HCT116 (cell line): ENCODE results near the gene SLC25A18. TPM values are rescaled to one million over a fixed set of nuclear protein-coding genes. Genes with fewer than 3 reads are reported as not detected.

Experiments used
- ATAC-seq: fragments of 200-7000 bp; cut with Tn5 transposase; 2 replicates; pipeline ENCODE4 v1.9.1; 2020; ENCODE audit warnings: mild to moderate bottlenecking, moderate library complexity
- BruUV-seq: library from RNA; stranded (reverse); fragments of 400-500 nt; replicated peaks from 2 replicates; lab custom pipeline; 2021; lab: Mats Ljungman, UMichigan
- CTCF ChIA-PET: fragments of 300-600 bp; sonication (Branson Sonifier 250); formaldehyde crosslinking; loops from one replicate; lab custom pipeline; 2021; ENCODE audit warnings: antibody characterized with exemption; lab: Charles Lee
- POLR2A ChIA-PET: fragments of 300-600, 350-600 bp; sonication (Branson Sonifier 250); formaldehyde crosslinking; loops from one replicate; lab custom pipeline; 2021; ENCODE audit warnings: antibody characterized with exemption; lab: Charles Lee
- RAD21 ChIA-PET, 2 experiments: fragments of 300-600 bp; sonication (Branson Sonifier 250); formaldehyde crosslinking; loops; one replicate each; lab custom pipeline; 2023; ENCODE audit warnings: low total read pairs in 2 of 2; ENCODE audit not compliant: uncharacterized antibody in 2 of 2, unreplicated experiment in 2 of 2, low non-redundant PET in 1 of 2; lab: Charles Lee
- DNase-seq: peaks from one replicate; pipeline ENCODE4 v3.0.0-alpha.2; 2010; ENCODE audit warnings: low read depth, low spot score
- H2AFZ ChIP-seq: fragments of 200-600 bp; shearing (Covaris generic), sonication (generic); 2 replicates; pipeline ENCODE4 v1.6.1; 2017; ENCODE audit warnings: low read depth, mixed run types, mixed read lengths, antibody characterized with exemption, low read length; ENCODE audit not compliant: poor library complexity, severe bottlenecking
- H3K27ac ChIP-seq: 2 replicates; pipeline ENCODE4 v1.5.1; 2012; ENCODE audit warnings: low read depth, low read length
- H3K27me3 ChIP-seq: fragments of 200-600 bp; sonication (generic); 2 replicates; pipeline ENCODE4 v1.6.1; 2016; ENCODE audit warnings: mixed run types, low read length, mixed read lengths; ENCODE audit not compliant: insufficient read depth
- H3K36me3 ChIP-seq, 2 experiments: fragments of 200-500 bp in 1 of 2; fragments of 200-600 bp in 1 of 2; sonication (Bioruptor generic) in 1 of 2; sonication (generic) in 1 of 2; 2 replicates each; pipeline versions ENCODE4 v1.5.1 to v1.6.1; 2014 to 2016; ENCODE audit warnings: low read length in 2 of 2, inconsistent platforms in 1 of 2, mixed read lengths in 1 of 2, mixed run types in 1 of 2; ENCODE audit not compliant: insufficient read depth in 2 of 2, control insufficient read depth in 1 of 2
- H3K4me1 ChIP-seq, 2 experiments: fragments of 200-600 bp in 1 of 2; sonication (generic) in 1 of 2; 2 replicates each; pipeline versions ENCODE4 v1.5.1 to v1.6.1; 2012 to 2017; ENCODE audit warnings: low read length in 2 of 2, inconsistent platforms in 1 of 2, mild to moderate bottlenecking in 1 of 2, mixed read lengths in 1 of 2, mixed run types in 1 of 2, moderate library complexity in 1 of 2; ENCODE audit not compliant: insufficient read depth in 2 of 2, control insufficient read depth in 1 of 2
- H3K4me2 ChIP-seq: fragments of 200-600 bp; sonication (generic); 2 replicates; pipeline ENCODE4 v1.6.1; 2017; ENCODE audit warnings: mixed run types, low read length, mixed read lengths
- H3K4me3 ChIP-seq, 2 experiments: fragments of 200-600 bp in 1 of 2; sonication (generic) in 1 of 2; replicated peaks in 1 of 2; 2 replicates each; pipeline ENCODE4 v1.5.1; 2011 to 2016; ENCODE audit warnings: low read length in 2 of 2, control low read depth in 1 of 2, low read depth in 1 of 2, mild to moderate bottlenecking in 1 of 2, mixed read lengths in 1 of 2, mixed run types in 1 of 2
- H3K79me2 ChIP-seq: fragments of 200-600 bp; sonication (generic); 2 replicates; pipeline ENCODE4 v1.6.1; 2017; ENCODE audit warnings: mild to moderate bottlenecking, mixed run types, low read length, moderate library complexity, mixed read lengths; ENCODE audit not compliant: insufficient read depth
- H3K9ac ChIP-seq: fragments of 200-600 bp; sonication (generic); 2 replicates; pipeline ENCODE4 v1.6.1; 2016; ENCODE audit warnings: low read length, mixed read lengths
- H3K9me2 ChIP-seq: fragments of 200-600 bp; sonication (generic), shearing (Covaris generic); 2 replicates; pipeline ENCODE4 v1.6.1; 2017; ENCODE audit warnings: mixed run types, mild to moderate bottlenecking, moderate library complexity; ENCODE audit not compliant: insufficient read depth
- H3K9me3 ChIP-seq, 2 experiments: fragments of 200-500 bp in 1 of 2; fragments of 200-600 bp in 1 of 2; sonication (Bioruptor generic) in 1 of 2; sonication (generic) in 1 of 2; 2 replicates each; pipeline ENCODE4 v1.6.1; 2014 to 2017; ENCODE audit warnings: low read length in 2 of 2, mixed read lengths in 2 of 2, inconsistent platforms in 1 of 2, low read depth in 1 of 2, mild to moderate bottlenecking in 1 of 2, mixed run types in 1 of 2, moderate library complexity in 1 of 2; ENCODE audit not compliant: control insufficient read depth in 1 of 2, insufficient read depth in 1 of 2
- H4K20me1 ChIP-seq: fragments of 200-600 bp; sonication (generic), shearing (Covaris generic); 2 replicates; pipeline ENCODE4 v1.6.1; 2017; ENCODE audit warnings: mixed run types, mild to moderate bottlenecking, moderate library complexity; ENCODE audit not compliant: insufficient read depth
- CEBPB ChIP-seq: IDR thresholded peaks from 2 replicates; pipeline ENCODE4 v1.6.1; 2012; ENCODE audit warnings: low read depth
- ELF1 ChIP-seq: IDR thresholded peaks from 2 replicates; pipeline ENCODE4 v1.6.1; 2012; ENCODE audit warnings: low read depth, borderline replicate concordance
- EZH2 ChIP-seq: fragments of 200-600 bp; sonication (generic); IDR thresholded peaks from 2 replicates; pipeline ENCODE4 v1.6.1; 2017; ENCODE audit warnings: antibody characterized with exemption, mixed run types
- EZH2phosphoT487 ChIP-seq: fragments of 200-600 bp; IDR thresholded peaks from 2 replicates; pipeline ENCODE4 v1.6.1; 2018; ENCODE audit warnings: antibody characterized with exemption, borderline replicate concordance
- FOSL1 ChIP-seq: IDR thresholded peaks from 2 replicates; pipeline ENCODE4 v1.6.1; 2012; ENCODE audit warnings: low read depth
- JUND ChIP-seq: IDR thresholded peaks from 2 replicates; pipeline ENCODE4 v1.6.1; 2012
- POLR2A ChIP-seq: IDR thresholded peaks from 2 replicates; pipeline ENCODE4 v1.7.0; 2011; ENCODE audit warnings: borderline replicate concordance; ENCODE audit not compliant: insufficient read depth, insufficient read length; ENCODE audit errors: extremely low read depth
- SRF ChIP-seq: IDR thresholded peaks from 2 replicates; pipeline ENCODE4 v1.6.1; 2012; ENCODE audit warnings: low read depth
- YY1 ChIP-seq: IDR thresholded peaks from 2 replicates; pipeline ENCODE4 v1.6.1; 2011; ENCODE audit warnings: low read length, low read depth, moderate library complexity, mild to moderate bottlenecking; ENCODE audit not compliant: insufficient replicate concordance; ENCODE audit errors: extremely low read depth
- intact Hi-C: fragments of 100-400 bp; cut with micrococcal nuclease; formaldehyde crosslinking; loops from 2 replicates; pipeline ENCODE4 v1.10.0; 2022
- total RNA-seq: library from RNA; stranded (reverse); gene quantifications from one replicate; pipeline ENCODE4 v1.2.1, GENCODE V29; 2021; ENCODE audit not compliant: unreplicated experiment
- TF ChIP-seq, protein P1 (sequence below): IDR thresholded peaks from 2 replicates; pipeline ENCODE4 v1.6.1; 2012; ENCODE audit warnings: low read depth
- TF ChIP-seq, protein P2 (sequence below): IDR thresholded peaks from 2 replicates; pipeline ENCODE4 v1.6.1; 2012

The SLC25A18 gene
- total RNA-seq, 1 experiment from 2014 or later, result not detected

- TF ChIP-seq, protein P1, sequence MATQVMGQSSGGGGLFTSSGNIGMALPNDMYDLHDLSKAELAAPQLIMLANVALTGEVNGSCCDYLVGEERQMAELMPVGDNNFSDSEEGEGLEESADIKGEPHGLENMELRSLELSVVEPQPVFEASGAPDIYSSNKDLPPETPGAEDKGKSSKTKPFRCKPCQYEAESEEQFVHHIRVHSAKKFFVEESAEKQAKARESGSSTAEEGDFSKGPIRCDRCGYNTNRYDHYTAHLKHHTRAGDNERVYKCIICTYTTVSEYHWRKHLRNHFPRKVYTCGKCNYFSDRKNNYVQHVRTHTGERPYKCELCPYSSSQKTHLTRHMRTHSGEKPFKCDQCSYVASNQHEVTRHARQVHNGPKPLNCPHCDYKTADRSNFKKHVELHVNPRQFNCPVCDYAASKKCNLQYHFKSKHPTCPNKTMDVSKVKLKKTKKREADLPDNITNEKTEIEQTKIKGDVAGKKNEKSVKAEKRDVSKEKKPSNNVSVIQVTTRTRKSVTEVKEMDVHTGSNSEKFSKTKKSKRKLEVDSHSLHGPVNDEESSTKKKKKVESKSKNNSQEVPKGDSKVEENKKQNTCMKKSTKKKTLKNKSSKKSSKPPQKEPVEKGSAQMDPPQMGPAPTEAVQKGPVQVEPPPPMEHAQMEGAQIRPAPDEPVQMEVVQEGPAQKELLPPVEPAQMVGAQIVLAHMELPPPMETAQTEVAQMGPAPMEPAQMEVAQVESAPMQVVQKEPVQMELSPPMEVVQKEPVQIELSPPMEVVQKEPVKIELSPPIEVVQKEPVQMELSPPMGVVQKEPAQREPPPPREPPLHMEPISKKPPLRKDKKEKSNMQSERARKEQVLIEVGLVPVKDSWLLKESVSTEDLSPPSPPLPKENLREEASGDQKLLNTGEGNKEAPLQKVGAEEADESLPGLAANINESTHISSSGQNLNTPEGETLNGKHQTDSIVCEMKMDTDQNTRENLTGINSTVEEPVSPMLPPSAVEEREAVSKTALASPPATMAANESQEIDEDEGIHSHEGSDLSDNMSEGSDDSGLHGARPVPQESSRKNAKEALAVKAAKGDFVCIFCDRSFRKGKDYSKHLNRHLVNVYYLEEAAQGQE, result no peak
- TF ChIP-seq EZH2phosphoT487 (no peak), EZH2 (no peak), SRF (no peak)
These were observed 32.9 kb downstream of the SLC25A18 start (continued) for GRCh38 chr22:17596226-17596625.

GRCh38 chr22:17597217-17597616 is 33.9 kb downstream of the SLC25A18 start:
- H3K9me3 ChIP-seq, result no peaks in the 10 kb centered on the region
- intact Hi-C loops, result no loop called here
- no peak overlapping the region for H2AFZ ChIP-seq
- TF ChIP-seq FOSL1, result no peak
- TF ChIP-seq ELF1, result no peak
- TF ChIP-seq EZH2, result no peak
- TF ChIP-seq, protein P2, sequence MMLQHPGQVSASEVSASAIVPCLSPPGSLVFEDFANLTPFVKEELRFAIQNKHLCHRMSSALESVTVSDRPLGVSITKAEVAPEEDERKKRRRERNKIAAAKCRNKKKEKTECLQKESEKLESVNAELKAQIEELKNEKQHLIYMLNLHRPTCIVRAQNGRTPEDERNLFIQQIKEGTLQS, result no peak
- TF ChIP-seq YY1, result no peak
- TF ChIP-seq CEBPB, result no peak
- no peak for TF ChIP-seq POLR2A
- no peak for TF ChIP-seq SRF
- TF ChIP-seq JUND, result no peak
- no peak overlapping the region for H3K27ac ChIP-seq
- no peaks in the 10 kb centered on the region for H3K9me2 ChIP-seq
- no peak overlapping the region for H3K9ac ChIP-seq
- no peaks in the 10 kb centered on the region for H3K27me3 ChIP-seq
- RAD21 ChIA-PET, result no interaction called here
- ATAC-seq (no peak), DNase-seq (no peak)
- no TSS peak for BruUV-seq
- POLR2A ChIA-PET, result interaction anchor here (0.5 kb wide), 1 partner anchor 11 kb away, joined by 3 read pairs; no protein-coding TSS in a partner anchor
- no peaks in the 10 kb centered on the region for H3K79me2 ChIP-seq
- peaks cover 0 to 5% of the 10 kb centered on the region in 2 experiments; a peak in 2 of 4 replicates for H3K4me1 ChIP-seq
- H3K36me3 ChIP-seq, result peaks cover 44 to 46% of the 10 kb centered on the region in 2 experiments; a peak in 3 of 4 replicates
- CTCF ChIA-PET, result no interaction called here
- H3K4me3 ChIP-seq, result no peak overlapping the region
- no peaks in the 10 kb centered on the region for H4K20me1 ChIP-seq
- H3K4me2 ChIP-seq, result no peak overlapping the region
